GM19467 (cell line): ENCODE results near the gene MAP3K14.
A peak's percentile ranks its signal among the peaks of the same experiment; 100 is the strongest.
"Not testable (repeated sequence)": the region's sequence is repeated elsewhere in the genome, so short reads cannot be mapped to it uniquely, and the experiment has no call there.

Experiments
- ATAC-seq: cut with Tn5 transposase; IDR thresholded peaks from one replicate; pipeline ENCODE4 v1.9.1; 2021; ENCODE audit warnings: mild to moderate bottlenecking, moderate library complexity; ENCODE audit not compliant: unreplicated experiment

The MAP3K14 gene

DNA sequence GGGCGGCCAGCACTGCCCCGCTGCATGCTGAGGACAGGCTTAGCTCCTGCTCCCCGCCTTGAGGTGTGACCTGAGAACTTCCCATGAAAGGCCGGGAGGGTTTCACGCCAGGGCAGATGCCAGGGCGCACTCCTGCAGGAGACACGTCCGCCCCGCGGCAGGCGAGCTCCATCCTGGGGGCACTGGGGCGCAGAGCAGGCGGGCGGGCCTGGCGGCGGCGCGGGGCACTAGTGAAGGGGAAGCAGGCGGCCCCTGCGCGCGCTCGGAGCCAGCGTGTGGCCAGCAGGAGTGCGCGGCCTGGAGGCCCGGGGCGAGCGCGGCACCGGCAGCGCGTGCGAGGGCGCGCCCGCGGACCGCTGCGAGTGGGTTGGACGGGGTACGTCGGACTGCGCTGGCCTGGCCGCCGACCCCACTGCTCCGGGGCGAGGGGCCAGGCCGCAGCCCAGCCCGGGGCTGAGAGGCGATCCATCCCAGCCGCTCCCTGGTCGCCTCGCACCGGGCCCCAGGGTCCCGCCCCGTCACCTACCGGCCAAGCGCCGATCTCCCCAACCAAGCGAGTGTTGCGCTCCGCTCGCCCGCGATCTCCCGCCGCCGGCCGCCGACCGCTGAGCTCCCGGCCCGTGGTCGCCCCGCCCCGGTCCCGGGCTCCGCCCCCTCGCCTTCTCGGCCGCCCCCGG is at the start of gene MAP3K14:
MAP3K14 (minus strand) TSS at position 587 of the 677 bp plus-strand sequence. CDS start 26,275 bp downstream, outside the sequence.
- ATAC-seq: peak; percentile 12

DNA sequence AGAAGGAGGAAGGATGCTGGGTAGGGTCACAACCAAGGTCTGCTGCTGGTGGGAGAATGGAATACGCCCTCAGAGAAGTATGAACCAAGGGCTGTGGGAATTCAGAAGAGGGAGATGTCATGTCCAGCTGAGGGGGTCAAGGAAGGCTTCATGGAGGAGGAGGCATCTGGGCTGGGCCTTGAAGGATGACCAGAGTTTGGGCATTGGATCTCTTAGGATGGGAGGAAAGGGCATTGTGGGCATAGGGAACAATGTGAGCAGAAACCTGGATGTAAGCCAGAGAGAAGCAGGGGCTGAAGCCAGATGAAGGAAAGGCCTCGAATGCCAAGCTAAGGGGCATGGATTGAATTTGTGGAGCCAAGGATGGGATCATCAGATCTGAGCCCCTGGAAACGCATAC is 49.2 kb upstream of the MAP3K14 start:
- ATAC-seq: no peak

DNA sequence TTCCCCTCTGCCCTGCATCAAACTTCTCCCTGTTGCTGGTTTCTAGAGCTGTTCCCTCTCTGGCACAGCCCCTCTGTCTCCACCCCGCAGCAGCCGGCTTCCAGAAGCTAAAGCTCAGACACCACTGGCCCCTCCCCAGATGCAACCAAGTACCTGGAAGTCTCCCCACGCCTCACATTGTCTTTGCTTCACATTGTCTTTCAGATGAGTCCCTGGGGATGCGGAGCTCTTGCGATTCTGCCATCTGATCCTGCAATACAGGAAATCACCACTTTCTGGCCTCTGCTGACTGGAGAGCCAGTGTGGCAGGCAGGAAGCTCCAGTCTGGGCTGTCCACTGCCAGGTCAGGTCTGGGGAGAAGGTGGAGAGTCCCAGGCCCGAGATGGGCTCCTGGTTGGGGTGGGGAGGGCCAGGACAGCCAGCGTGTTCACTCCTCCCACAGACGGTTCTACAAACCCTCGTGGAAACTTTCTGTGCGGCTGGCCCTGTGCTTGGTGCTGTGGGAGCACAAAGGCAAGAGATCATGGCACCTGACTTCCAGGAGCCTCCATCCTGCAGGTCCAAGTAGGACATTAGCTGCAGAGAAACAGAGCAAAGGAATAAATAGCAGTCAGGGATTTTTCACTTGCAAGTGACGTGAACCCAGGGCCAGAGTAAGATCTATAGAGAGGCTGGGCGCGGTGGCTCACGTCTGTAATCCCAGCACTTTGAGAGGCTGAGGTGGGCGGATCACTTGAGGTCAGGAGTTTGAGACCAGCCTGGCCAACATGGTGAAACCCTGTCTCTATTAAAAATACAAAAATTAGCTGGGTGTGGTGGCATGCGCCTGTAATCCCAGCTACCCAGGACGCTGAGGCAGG is 47.9 kb upstream of the MAP3K14 start:
- no peak for ATAC-seq

DNA sequence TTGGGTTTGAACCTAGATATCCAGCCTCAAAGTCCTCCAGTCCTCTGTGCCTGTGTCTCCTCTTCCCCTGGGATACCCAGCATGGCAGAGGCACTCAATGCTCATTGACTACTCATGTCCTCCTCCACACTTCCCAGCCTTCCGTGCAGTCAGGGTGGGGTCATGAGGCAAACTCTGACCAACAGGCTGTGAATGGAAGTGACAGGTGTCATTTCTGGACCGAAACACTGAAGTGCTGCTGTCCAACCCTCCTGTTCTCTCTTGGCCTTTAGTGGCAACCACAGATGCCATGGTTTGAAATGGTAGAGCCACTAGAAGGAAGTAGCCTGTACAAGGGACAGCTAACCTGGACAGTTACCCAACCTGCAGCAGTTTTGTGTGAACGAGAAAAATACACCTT is 46.7 kb upstream of the MAP3K14 start:
- ATAC-seq: no peak

DNA sequence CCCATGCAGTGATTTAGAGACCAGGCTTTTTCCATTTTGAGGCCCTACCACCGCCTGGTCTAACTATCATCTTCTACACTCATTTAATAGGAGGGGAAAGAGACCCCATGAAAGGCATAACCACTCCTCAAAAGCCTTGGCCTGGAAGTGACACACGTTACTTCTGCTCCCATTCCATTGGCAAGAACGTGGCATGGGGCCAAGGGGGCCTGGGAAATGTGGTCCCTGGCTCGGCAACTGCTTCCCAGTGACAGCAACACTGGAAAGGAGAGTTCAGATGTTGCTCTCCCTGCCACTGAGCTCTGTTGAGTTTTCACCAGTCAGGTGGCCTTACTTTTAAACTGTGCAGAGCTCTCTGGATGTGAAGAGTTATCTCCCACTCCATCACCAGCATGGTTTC is 45.2 kb upstream of the MAP3K14 start:
- ATAC-seq: no peak

DNA sequence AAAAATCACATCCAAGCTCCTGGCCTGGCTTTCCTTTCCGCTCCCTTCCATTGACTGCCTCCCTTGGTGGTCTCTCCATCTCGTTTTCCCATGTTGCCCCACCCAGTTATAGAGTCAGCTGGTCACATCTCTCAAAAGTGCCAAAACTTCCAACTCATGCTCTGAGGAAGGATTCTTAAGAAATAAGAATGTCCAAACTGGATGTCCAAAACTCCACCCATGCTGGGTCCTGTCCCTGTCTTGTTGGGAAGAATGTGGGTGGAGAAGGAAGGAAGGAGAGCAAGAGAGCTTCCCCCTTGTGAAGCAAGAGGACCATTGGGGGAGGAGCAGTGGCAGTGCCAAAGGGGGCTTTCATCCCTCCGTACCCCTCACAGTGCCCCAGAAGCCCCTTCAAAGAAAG is 44.6 kb upstream of the MAP3K14 start:
- ATAC-seq: no peak

DNA sequence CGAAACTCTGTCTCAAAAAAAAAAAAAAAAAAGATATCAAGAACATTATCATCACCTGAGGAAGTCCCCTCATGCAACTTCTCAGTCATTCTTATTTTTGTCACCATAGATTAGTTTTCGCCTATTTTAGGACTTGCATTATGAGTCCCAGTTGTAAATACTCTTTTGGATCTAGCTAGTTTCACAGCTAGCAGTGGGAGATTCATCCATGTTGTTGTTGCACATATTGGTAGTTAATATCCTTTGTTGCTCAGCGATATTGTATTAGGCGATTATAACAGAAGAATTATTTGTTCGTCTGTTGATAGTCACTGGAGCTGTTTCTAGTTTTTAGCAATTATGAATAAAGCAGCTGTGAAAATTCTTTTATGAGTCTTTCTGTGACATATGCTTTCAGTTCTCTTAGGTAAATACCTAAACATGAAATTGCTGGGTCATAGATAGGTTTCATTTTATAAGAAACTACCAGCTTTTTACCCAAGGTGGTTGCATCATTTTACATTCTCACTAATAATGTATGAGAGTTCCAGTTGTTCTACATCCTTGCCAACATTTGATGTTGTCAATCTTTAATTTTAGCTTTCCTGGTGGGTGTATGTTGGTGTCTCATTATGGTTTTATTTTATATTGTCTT is 40.7 kb upstream of the MAP3K14 start:
- ATAC-seq: no peak

DNA sequence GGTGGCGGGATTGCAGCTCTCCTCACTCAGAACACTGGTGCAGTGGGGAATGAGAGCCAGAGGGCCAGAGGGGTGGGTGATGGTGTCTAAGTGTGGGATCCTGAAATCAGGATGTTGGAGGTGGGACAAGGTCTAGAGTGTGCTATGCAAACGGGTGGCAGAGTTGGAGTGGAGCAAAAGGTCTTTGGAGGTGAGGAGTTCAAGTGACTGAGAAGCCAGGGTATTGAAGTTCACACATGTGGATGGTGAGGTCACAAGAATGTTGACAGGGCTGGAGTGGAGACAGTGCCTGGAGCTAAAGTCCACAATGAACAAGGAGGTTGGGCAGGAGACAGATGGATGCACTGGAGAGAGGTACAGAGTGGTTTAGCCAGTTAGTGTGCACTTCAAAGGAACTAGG is 38.3 kb upstream of the MAP3K14 start:
- ATAC-seq: no peak

DNA sequence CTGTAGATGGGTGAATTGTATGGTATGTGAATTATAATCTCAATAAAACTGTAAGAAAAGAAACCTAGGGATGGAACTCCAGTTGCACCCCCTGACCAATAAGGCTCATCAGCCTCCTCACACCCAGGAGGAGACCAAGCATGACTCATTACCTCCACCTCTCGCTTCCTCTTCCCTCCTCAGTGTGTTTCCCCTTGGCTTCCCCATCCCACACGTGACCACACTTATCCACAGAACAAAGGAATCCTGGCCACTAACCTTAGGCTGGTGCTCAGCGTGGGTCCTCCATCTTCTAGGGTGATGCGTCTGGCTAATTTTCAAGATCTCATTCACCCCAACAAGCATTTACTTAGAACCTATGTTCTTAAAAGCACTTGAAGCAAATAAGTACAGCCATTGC is 36.2 kb upstream of the MAP3K14 start:
- no peak for ATAC-seq

DNA sequence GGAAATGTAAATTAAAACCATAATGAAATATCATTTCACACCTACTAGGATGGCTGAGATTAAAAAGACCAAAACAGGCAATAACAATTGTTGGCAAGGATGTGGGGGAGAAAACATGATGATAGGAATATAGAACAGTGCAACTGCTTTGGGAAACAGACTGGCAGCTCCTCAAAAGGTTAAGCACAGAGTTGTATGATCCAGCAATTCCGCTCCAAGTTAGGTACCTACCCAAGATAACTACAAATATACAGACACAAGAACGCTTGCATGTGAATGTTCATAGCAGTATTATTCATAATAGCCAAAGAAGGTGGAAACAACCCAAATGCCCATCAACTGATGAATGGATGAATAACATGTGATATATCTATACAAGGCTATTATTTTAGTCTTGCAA is 35.0 kb upstream of the MAP3K14 start:
- ATAC-seq: no peak

DNA sequence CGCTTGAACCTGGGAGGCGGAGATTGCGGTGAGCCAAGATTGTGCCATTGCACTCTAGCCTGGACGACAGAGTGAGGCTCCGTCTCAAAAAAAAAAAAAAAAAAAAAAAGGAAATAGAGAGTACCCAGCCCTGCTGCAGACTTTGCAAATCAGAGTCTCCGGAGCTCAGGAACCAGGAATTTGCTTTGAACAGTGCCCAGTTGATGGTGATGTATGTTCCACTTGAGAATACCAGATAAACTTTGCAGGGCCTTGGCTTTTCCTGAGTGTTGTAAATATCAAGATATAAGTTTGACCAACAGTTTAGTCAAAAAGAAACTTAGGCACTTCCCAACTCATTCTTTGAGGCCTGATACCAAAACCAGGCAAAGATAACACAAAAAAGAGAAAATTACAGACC is 30.6 kb upstream of the MAP3K14 start:
- ATAC-seq: no peak

DNA sequence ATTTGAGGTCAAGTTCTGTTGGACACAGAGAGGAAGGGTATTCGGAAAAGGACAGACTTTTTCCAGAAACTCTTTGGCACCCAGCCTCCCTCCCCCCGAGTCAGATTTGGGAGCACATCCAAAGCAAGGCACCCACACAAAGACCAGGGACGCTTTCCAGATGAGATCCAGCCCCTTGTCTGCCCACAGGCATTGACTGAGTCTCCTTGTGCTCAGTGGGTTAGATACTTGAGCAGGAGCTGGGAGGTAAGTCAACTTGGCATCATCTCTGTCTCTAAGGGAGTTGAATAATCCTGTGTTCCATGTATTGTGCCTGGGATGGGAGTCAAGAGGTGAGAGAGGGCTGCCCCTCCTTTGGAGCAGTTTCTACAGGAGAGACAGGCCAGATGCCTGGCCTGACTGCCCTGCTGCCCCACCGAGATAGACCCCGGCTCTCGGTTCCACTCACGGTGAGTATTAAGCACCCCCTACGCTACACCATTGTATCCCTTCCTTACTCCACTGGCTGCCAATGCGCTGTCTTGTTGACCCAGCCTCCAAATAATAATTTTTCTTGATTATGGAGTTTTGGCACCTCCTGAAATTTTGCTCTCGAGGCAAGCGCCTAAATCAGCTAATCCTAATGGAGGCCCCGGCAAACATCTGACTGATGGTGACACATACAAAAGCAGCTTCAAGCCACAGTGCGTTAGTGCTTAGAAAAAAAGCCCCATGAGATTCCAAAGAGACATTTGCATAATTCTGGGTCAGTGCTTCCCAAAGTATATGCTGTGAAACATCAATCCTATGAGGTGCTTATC is 29.6 kb upstream of the MAP3K14 start:
- ATAC-seq: no peak

DNA sequence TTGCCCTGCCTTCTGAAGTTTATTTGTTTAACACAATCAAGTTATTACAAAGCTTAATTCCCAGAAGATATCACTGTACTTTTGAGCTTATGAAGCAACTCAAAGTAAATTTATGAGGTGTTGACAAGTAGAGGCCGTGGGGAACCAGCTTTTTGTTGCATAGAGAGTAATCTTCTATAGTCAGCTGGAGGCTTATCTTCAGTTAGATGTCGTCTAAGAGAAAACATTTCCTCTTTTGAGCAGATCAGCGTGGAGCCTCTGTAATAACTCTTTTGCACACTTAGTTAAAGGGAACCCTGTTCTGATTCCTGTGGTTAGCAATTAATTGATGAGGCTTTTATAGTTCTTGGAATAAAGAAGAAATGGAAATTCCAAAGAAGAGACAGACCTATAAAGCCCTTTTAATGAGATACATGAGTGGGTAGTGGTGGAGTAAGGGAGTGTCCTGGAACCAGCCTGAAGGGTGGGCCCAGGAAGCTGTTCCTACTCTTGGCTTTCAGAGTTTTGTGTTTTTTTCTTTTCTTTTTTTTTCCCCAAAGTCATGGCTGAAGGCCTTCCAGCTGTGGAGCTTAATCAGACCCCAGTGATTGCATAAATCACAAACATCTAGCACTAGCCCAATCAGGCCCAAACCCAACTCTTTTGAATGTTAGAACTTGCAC is 28.9 kb upstream of the MAP3K14 start:
- no peak for ATAC-seq

DNA sequence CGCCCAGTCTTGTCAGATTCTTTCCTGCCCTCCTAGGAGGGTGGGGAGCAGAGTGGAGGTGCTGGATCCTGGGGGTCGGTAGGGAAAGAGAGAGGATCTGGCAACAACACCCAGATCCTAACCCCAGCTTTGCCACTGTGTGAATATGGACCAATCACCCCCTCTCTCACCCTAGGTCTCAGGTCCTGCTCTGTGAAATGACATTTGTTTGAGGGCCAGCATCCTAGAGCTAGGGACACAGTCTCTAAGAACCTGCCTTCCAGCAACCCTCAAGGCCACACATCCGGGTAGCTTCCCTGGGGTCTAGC is 28.4 kb upstream of the MAP3K14 start:
- ATAC-seq: no peak

DNA sequence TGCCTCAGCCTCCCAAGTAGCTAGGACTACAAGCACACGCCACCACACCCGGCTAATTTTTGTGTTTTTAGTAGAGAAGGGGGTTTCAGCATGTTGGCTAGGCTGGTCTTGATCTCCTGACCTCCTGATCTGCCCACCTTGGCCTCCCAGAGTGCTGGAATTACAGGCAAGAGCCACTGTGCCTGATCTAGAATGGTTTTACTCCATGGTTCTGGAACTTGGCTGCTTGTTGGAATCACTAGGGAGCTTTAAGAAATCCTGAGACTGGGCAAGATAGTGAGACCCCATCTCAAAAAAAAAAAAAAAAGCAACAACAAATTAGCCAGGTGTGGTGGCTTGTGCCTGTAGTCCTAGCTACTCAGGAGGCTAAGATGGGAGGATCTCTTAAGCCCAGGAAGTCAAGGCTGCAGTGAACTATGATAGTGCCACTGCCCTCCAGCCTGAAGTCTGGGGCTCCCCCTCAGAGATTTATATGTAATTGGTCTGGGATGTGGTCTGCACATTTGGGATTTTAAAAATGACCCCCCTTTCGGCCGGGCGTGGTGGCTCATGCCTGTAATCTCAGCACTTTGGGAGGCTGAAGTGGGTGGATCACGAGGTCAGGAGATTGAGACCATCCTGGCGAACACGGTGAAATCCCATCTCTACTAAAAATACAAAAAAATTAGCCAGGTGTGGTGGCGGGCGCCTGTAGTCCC is 27.3 kb upstream of the MAP3K14 start:
- not testable (repeated sequence) for ATAC-seq

DNA sequence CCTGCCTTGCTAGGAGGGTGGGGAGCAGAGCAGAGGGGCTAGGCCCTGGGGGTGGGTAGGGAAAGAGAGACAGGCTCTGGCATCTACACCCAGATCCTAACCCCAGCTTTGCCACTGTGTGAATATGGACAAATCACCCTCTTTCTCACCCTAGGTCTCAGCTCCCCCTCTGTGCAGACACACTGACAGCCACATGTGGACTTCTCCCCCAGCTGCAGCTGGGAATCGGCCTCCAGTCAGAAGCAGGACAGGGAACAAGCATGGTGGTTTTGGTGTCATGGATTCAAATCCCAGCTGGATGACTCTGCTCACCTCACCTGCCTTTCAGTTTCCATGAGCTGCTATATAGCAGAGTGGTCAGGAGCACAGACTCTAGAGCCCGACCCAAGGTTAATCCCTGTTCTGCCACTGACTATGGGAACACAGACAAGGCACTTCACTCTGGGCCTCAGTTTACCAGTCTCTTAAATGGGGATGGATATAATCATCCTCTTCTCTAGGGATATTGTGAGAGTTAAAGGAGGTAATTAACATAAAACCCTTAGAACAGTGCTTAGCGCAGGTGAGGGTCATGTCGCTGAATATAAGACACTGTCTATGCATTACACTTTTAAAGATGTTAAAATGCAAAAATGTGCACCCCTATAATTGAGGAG is 26.2 kb upstream of the MAP3K14 start:
- no peak for ATAC-seq

DNA sequence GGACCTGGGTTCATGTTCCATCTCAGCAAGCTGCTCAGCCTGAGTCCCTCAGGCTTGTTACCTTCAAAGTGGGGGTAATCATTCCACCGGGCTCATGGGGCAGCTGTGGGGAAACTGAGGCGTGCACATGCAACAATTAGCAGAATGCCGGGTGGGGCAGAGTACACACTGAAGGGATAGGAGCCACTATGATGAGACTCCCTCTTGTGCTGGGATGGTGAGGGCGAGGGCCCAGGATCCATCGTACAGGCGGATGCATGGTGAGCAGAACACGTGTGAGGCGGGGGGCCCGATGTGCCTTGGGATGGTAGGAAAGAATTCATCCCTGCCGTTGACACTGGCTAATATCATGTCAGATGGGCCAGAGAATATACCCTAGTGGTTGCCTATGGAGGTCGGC is 25.5 kb upstream of the MAP3K14 start:
- ATAC-seq: no peak

DNA sequence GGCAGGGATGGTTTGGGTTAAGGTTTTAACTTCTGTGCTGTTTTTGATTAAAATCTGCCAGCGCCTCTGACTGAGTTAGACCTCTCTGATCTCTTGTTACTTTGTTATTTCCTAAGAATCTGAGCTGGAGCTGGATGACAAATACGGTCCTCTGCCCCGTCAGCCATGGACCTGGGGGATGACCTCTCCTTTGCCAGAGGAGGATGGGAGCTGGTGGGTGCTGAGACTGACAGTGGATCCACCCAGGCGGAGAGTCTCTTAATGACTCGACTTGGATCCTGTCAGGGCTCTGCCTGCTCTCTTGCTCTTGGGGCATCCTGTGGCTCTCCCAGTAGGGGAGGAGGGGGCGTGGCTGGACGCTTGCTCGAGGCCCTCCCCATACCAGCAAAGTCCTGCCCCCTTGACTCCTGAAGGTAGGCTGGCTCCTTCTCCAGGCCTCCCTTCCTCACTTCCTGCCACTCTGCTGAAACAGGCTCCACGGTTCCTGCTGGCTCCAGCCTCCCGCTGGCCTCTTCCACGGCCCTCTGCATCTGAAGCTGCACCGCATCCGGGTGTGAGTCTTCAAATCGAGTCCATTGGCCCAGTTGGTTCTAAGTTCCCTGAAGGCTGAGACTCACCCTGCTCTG is 24.8 kb upstream of the MAP3K14 start:
- no peak for ATAC-seq
